HG02970 (cell line): ENCODE results near the gene CFAP54.

Source experiments
- ATAC-seq: cut with Tn5 transposase; IDR thresholded peaks from one replicate; pipeline ENCODE4 v1.9.1; 2021; ENCODE audit warnings: mild to moderate bottlenecking, moderate library complexity, moderate number of reproducible peaks; ENCODE audit not compliant: unreplicated experiment, low FRiP score

The CFAP54 gene

DNA sequence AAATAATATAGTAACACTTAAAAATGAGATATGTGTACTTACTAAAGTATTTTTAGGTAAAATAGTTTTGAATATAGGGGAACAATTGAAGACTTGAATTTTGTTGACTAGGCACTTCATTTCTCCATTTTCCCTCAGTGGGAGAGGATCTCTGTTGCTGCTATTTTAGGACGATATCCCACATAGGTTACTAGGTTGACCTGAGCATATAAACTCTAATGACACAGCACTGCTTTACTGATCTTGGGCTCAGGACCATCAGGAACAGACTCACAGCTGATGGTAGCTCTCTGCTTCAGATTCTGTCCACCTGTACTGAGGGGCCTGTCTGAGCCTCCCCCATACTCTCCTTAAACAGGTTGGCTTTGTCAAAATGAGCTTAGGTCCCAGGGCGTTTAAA lies 423.6 kb downstream of the CFAP54 start:
- no peak for ATAC-seq

DNA sequence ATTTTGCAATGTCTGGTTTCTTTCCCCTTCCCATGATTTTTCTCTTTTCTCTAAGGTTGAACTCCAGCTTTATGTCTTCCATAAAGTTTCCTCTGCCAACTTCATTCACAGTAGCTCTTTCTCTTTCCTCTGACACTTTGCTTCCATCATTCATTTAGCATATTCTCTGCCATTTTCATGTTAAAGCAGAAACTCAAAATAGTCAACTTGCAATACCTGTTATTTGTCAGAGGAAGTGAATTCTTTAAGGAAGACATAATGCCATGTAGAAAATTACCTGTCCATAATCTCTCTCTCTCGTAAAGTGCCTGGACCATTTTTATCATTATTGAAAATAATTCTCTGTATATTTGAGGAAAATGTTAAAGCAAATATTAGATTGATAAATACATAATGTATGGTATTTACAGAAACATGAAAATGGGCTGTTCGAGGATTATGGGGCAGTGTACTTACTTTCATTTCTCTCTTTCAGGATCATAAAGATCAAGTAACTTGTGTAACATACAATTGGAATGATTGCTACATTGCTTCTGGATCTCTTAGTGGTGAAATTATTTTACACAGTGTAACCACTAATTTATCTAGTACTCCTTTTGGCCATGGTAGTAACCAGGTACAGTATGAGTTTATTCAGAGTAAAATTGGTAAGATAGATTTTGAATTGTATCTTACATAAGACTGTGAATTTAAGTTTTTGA lies 430.3 kb downstream of the CFAP54 start:
- no peak for ATAC-seq
